ENCODE data around the gene RAET1E.
"Not testable (repeated sequence)": the region's sequence is repeated elsewhere in the genome, so short reads cannot be mapped to it uniquely, and the experiment has no call there.

Gene RAET1E, protein sequence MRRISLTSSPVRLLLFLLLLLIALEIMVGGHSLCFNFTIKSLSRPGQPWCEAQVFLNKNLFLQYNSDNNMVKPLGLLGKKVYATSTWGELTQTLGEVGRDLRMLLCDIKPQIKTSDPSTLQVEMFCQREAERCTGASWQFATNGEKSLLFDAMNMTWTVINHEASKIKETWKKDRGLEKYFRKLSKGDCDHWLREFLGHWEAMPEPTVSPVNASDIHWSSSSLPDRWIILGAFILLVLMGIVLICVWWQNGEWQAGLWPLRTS

DNA sequence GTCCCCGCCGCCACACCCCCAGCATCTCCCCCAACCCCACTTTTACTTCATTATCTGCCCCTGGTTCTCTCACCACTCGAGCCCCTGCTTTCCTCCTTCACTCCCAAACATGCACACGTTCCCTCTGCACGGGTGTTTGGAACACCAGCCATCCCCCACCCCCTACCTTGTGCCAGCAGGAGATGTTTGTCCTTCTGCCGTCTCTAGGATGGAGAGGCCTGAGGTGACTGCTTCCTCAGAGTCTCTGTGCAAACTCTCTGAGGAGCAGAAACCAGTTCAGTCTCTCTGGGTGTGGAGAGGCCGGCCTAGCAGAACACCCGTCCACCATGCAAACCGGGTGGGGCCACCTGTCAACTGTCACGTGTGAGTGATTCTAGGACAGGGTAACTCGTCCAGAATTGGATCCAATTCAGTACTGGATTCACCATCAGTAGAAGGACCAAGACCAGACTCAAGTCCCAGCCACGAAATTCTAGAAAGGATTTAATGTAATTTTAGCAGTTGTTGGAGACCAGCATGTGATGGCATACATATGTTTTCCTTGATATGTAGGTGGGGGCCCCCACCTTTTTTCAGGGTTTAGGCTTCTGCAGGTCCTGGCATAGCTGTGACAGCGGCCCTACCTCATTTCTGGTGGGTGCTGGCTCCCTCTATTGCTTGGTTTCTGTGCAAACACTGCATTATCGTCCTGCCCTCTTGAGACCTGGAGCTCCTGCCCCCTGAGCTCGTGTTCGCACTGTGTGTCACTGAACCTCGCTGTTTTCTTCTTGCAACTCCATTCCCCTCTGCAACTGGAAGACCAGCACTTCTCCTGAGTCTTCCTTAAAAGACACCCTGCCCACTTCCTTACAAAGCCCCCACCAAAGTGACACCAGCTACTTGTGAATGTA is at the start of gene RAET1E:
TSS of gene RAET1E (minus strand) at position 259 of the 890 bp plus-strand sequence. CDS start 7,212 bp downstream, outside the sequence.
- no peak for DNase-seq (ENCODE audit: low spot score)

DNA sequence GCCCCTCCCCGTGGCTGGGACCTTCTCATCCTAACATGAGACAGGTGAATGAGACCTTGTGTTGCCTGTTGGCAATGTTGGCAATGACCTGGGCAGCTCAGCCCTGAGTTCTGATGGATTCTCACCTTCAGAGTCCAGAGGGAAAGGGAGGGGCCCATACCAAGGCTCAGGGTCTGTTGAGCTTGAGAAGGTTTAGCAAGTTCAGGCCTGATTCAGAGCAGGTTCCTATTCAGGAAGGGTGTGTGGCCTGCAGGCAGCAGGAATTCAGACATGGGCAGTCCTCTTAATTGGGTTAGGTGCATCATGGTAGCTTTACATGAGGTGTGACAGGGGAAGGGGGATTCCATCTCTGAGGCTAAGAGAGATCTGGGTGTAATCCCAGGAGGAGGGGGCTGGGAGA is 49.6 kb upstream of the RAET1E start:
- DNase-seq (ENCODE audit: low spot score), result not testable (repeated sequence)

DNA sequence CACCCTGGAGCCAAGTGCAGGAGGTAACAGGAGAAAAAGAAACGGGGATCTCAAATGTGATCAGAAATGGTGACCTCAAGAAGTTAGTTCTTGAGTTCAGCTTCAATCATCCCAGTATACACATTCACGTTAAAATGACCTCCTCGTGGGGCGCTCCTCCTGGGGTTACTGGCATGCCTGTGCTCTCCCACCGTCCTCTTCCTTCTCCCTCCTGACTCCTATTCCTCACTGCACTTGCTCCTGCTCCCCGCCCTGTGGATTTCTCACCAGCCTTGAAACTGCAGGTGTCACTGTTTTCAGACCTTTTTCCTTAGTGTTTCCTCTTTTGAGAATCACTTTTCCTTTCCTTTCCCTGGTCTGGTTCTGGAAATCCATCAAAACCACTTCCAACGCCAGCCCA is 48.7 kb upstream of the RAET1E start:
- not testable (repeated sequence) for DNase-seq (ENCODE audit: low spot score)

DNA sequence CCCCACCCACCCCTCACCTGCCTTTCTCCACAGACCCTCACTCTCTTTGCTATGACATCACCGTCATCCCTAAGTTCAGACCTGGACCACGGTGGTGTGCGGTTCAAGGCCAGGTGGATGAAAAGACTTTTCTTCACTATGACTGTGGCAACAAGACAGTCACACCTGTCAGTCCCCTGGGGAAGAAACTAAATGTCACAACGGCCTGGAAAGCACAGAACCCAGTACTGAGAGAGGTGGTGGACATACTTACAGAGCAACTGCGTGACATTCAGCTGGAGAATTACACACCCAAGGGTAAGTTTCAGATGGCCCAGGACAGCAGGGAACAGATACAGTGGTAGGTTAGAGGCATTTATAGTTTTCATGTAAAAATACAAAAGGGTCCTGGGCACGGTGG is 47.4 kb upstream of the RAET1E start:
- DNase-seq (ENCODE audit: low spot score), result not testable (repeated sequence)

DNA sequence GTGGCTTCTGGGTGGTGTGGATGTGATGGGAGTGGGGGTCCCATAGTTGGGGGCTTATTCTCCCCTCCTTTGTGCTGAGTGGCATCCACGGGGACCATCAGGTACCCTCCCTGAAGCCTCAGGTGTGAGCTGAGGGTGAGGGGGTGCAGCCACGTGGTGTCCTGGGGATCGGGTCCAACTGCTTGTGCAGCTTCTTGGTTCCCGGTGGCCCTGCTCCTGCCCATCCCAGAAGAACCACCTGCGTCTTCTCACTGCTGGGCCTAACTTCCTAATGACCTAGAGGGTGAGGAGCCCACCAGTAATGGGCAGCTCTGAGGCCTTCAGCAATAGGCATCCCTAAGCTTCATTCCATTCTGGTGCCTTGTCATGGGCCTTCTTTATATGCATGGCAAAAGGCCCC is 45.4 kb upstream of the RAET1E start:
- DNase-seq (ENCODE audit: low spot score), result not testable (repeated sequence)

DNA sequence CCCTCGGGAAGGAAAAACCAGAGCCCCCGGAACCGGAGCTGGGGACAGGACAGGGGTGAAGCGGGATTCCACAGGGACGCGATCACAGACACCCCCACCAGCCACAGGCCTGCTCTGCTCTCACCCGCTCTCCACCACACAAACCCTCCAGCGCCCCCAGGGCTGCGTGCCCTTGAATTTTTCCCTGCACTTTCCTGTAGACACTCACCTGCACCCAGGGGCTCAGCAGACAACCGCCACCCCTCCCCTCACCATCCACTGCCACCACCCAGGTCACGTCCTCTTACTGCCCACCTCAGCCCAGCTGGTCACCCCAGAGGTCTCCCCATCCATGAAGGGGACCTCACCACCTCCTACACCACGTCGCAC is 44.5 kb upstream of the RAET1E start:
- DNase-seq (ENCODE audit: low spot score), result no peak

DNA sequence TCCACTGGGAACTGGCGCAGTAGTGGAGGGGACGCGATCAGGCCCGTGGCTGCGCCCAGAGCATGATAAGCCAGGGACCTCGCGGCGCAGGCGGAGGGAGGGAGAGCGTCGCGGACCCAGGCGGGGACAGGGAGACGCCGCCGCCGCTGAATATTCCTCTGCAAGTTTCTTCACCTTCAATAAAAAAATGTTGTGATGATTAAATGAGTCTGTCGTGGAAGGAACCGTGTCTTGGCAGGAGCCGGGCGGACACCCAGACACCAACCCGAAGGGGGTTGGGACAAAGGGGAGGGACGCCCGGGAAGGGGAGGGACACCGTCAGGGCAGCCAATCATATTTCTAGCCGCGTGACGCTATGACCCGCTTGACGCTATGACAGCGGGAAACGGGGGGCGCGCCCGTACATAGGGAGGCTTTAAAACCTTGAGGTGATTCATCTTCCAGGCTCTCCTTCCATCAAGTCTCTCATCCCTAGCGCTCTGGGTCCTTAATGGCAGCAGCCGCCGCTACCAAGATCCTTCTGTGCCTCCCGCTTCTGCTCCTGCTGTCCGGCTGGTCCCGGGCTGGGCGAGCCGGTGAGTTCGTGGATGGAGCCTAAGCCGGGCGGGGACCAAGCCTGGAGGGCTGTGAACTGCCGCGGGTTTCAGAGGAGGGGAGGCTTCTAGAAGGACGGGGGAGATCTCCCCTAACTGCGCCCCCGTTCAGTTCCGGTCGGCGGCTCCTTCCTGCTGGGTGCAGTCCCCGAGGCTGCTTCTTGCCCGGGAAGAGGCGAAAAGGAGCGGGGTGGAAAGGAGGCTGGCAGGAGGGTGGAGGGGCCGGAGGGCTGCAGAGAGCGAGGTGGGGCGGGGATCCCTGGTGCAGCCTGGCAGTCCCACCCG is 43.9 kb upstream of the RAET1E start, which contains the start of gene ULBP2:
TSS of gene ULBP2 (plus strand) at position 432 of the 878 bp plus-strand sequence. CDS start at position 491, 59 bp downstream.
- peak; percentile 70 for DNase-seq (ENCODE audit: low spot score)

DNA sequence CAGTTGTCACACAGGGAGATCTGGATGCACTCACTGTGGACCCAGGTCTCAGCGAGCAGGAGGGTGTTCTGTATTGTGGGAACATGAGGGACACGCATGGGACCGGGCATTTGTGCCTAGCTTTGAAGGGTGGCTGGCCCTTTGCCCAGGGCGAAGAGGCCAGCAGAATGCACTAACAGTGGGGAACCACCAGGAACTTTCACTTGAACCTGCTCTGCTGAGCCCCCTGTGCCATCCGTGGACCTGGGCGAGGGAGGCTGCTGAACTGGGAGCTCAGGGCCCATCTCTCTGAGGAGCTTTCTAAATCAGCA is 42.7 kb upstream of the RAET1E start:
- no peak for DNase-seq (ENCODE audit: low spot score)

DNA sequence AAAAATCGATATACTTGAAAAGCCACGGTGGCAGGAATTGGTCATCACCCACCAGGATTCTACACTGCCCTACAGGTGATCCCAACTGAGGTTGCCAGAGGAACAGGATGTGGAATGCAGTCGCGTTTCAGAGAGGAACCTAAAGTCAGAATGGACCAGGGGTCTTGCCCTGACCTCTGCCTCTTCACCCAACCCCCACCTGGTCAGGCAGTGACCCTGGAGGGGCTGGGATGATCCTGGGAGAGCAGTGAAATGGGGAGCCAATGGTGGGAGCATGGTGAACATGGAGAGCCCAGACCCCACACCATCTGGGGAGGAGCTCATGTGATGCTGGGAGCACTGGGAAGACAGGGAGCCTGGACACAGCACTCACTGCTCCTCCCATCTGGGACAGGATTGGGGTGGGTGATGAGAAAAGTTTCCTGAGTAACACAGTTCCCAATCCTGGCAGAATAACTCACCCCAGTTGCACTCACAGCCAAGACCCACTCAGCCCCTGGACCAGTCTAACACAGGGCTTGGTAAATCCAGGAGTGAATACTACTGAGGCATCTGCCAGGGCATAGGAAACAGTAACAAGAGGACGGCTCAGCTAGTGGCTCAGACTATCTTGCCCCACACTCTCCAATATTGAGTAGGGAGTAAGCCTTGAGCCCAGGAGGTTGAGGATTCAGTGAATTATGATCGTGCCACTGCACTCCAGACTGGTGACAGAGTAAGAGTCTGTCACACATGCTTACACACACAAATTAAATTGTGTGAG is 42.2 kb upstream of the RAET1E start:
- no peak for DNase-seq (ENCODE audit: low spot score)

DNA sequence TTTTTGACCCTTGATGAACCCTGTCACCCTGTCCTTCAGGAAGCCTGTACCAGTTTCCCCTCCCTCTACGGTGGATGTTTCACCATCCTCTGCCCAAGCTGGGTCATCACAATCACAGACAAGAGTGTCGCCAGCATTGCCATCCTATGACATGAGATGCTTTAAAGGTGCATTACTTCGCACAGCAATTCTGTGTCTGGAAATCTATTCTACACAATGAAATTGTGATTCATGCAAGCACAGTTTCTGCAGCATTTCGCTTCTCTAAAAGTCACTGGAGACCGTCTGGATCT is 41.4 kb upstream of the RAET1E start:
- no peak for DNase-seq (ENCODE audit: low spot score)

DNA sequence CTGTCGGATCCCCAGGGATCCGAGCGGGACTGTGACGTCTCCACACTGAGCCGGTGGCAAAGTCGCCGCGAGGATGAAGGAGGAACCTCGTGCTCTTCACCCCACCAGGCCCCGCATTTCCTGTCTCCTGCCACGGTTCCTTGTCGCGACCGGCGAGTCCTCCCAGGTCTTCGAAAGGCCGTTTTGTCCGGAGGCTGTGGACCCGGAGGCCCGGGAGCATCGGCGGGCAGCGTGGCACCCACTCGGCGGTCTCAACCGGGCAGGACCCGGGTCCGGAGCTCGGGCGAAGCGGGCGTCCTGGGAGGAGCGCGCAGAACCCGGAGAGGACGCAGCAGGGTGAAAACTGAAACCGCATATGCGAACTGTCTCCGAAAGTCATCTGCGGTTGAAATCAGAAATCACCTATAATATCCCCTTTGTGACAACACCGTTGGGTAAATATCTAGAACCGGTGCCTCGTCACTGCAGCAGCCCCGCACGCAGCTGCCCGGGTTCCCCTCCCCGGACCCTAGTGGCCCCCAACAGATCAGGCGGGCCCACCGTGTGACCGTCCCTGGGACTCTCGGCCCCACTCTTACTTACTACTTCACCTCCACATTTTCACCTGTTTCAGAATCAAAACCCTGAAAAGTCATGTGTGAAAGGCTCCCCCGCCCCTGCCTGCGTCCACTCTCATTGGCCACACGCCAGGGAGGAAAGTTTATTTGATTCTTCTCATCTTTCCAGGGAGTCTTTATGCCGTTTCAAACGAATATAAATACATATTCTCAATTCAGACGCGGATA is 40.9 kb upstream of the RAET1E start:
- DNase-seq (ENCODE audit: low spot score), result no peak

DNA sequence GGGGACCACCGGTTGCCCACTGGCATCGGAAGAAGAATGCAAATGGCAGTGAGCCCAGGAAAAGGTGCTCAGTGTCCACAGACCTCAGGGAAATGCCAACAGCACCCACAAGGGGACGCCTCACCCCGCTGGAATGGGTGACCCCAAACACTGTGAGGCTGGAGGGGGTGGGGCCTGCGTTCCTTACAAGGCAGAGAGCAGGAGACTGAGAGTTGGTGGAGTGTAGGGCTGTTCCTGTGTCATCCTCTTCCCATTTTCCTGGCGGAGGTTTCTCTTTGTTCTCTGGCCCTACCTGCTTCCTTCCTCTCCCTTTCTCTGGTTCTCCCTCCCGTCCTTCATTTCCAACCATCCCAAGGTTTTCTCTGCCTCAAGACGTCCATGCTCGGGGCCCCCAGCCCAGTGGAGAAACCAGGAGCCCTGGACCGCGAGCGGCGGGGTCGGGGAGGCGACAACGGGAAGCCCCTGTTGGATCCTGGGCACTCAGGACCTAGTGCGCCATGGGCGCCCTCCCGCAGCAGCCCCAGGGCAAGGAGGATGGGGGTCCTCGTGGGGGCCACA is 40.2 kb upstream of the RAET1E start:
- not testable (repeated sequence) for DNase-seq (ENCODE audit: low spot score)

DNA sequence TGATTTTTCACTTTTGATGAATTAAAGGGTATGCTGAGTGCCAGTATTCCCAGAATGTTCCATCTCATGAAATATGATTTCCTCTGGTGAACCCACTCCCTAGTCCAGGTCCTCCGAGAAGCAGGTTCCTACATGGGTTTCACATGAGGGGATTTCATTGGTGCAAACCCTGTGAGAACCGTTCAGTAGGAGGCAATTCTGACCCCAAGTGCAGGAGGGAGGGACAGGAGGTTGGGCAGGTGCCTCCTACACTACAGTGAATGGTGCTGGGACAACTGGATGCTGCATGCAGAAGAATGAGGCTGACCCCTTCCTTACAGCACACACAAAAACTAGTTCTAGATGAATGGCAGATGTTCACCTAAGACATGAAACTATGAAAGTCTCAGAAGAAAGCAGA is 38.8 kb upstream of the RAET1E start:
- DNase-seq (ENCODE audit: low spot score), result no peak

DNA sequence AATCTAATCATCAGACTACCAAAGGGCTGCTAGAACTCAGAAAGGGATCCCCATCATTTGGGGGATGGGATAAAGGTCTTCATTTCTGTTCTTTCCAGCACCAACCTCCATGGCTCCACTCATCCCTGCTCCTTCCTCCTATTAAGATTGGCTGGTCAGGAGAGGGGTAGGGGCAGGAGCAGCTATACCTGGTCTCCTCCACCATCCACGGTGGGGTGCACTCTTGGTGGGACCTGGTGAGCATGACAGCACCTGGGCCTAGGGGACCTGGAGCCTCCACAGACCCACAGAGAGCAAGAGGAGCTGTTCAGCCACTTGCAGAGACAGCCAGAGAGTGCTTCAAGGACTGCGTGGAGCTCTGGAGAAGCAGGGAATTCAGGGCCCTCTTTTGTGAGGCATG is 37.8 kb upstream of the RAET1E start:
- DNase-seq (ENCODE audit: low spot score), result no peak

DNA sequence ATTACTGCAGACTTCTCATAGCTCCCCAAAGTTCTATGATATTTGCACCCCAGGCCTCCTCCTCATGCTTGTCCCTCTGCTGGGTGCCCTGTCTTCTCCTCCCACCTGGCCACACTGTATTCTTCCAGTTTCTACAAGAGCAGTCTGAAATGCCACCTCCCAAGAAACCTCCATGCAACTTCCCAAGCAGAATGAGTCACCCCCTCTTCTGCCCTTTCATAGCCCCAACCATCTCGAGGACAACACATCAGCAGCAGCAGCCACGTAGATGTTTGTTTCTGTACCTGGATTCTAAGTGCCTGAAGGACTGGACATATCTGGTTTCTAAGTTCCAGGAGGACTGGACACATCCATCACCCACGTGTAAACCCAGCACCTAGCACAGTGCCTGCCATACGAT is 37.3 kb upstream of the RAET1E start:
- no peak for DNase-seq (ENCODE audit: low spot score)

DNA sequence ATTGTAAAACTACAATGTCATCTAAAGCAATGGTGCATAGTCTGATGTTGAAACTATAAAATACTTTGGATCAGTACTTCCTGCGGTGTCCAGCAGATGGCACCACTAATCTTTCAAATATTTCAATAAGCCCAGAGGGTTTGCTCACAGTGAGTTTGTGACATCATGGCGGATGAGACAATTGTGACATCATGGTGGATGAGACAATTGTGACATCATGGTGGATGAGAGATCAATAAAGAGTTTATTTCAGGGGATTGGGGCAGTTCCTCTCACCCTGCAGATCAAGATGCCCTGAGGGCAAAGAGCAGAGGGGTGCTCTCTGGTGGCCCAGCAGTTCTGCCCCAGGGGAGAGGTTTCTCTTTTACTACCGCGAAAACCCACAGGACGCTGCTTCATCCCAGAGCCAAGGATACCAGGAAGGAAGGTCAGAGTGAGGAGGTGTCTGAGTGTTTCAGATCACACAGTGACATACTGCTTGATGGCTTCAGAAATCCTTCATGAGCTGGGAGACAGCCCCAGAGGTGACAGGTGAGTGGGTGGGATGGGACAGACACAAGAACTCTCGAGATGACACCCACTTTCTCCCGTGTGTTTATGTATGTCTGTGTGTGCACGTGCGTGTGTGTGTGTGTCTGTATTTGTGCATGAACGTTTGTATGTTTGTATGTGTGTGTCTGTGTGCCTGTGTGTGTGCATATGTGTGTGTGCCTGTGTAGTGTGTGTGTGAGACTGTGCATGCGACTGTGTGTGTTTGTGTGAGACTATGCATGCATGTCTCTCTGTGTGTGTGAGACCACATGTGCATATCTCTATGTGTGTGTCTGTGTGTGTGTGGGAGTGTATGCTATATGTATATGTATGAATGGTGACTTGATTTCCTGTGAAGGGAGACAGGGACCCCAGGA is 36.6 kb upstream of the RAET1E start:
- DNase-seq (ENCODE audit: low spot score), result peak; percentile 79

DNA sequence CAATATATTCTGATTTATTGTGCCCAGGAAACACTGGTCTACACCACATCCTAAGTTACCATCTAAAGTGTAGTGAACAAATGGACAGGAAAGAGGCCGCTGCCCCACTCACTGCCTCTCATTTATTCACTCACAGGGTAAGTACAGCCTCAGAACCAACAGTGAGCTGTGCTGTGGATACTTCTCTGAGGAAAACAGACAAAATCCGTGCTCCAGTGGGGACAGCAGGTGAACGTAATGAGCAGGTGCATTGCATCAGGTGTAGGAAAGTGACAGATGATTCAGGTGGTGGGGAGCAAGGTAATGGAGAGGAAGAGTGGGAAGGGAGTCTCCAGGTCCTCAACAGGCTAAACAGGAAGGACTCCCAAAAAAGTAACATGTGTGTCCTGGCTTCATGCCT is 35.5 kb upstream of the RAET1E start:
- DNase-seq (ENCODE audit: low spot score), result no peak

DNA sequence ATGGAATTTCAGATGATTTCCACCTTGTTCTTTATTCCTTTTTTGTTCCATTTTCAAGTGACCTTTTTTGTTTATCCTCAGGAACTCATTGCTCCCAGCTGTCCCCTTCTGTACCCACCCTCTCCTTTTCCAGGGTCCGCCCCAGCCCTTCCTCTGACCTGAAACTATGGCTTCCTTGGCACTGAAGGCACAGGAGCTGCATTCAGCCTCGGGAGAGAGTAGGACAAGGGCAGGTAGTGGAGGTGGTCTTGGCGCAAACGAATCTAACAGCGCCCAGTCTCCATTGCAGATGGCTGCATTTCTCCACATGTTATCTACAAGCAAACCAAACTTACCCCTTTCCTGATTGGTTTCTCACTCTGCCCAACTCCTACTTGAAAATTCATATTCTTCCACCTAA is 35.1 kb upstream of the RAET1E start:
- no peak for DNase-seq (ENCODE audit: low spot score)

DNA sequence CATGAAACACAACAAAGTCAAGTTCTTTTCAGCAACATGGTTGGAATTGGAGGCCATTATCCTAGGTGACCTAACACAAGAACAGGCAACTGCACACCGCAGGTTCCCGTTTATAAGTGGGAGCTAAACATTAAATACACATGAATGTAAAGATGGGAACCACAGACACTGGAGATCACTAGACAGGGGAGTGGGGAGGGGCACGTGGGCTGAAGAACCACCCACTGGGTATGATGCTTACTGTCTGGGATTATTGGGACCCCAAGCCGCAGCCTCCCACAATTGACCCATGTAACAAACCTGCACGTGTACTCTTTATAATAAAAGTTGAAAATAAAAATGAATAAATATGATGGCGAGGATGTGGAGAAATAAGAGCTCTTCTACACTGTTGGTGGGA is 33.6 kb upstream of the RAET1E start:
- no peak for DNase-seq (ENCODE audit: low spot score)

DNA sequence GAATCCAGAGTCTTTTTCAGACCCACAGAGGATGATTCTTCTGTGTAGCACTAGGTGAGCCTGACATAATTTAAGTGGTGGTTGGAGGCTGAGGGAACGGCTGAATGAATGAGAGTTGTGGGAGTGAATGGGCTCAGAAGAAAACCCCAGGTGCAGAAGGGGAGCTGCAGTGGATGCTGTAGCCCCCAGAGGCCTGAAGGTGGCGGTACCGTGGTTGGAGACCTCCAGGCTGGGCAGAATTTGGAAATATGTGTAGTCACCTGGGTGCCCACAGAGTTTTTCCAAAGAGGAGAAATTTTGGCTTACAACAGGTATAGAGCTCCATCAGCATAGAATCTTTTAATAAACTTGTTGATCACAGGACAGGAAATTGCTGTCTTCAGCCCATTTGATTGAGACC is 31.5 kb upstream of the RAET1E start:
- DNase-seq (ENCODE audit: low spot score), result no peak

Data from hematopoietic multipotent progenitor cell treated with erythropoietin and hydrocortisone succinate and interleukin-3 and kit ligand, for 17 days (in vitro differentiated cells).